Stimulated activated CD4-positive, alpha-beta T cell treated with anti-CD3 and anti-CD28 coated beads, Interleukin-12 subunit alpha, Interleukin-12 subunit beta, amount 100 ng/mL, for 24 hours (primary cell): ENCODE data around the gene SOD1.
"Not testable (repeated sequence)": the region's sequence is repeated elsewhere in the genome, so short reads cannot be mapped to it uniquely, and the experiment has no call there.

ENCODE experiments used
- DNase-seq, 2 experiments: peaks; one replicate each; pipeline ENCODE4 v3.0.0-alpha.2; 2020; ENCODE audit warnings: low read depth in 2 of 2

The SOD1 gene

DNA sequence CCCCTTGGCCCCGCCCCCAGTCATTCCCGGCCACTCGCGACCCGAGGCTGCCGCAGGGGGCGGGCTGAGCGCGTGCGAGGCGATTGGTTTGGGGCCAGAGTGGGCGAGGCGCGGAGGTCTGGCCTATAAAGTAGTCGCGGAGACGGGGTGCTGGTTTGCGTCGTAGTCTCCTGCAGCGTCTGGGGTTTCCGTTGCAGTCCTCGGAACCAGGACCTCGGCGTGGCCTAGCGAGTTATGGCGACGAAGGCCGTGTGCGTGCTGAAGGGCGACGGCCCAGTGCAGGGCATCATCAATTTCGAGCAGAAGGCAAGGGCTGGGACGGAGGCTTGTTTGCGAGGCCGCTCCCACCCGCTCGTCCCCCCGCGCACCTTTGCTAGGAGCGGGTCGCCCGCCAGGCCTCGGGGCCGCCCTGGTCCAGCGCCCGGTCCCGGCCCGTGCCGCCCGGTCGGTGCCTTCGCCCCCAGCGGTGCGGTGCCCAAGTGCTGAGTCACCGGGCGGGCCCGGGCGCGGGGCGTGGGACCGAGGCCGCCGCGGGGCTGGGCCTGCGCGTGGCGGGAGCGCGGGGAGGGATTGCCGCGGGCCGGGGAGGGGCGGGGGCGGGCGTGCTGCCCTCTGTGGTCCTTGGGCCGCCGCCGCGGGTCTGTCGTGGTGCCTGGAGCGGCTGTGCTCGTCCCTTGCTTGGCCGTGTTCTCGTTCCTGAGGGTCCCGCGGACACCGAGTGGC is at the start of gene SOD1:
Gene SOD1 (plus strand): TSS at position 158 of the 723 bp plus-strand sequence. CDS start 77 bp downstream, at position 235.
- DNase-seq = peak; percentile 89 to 94

DNA sequence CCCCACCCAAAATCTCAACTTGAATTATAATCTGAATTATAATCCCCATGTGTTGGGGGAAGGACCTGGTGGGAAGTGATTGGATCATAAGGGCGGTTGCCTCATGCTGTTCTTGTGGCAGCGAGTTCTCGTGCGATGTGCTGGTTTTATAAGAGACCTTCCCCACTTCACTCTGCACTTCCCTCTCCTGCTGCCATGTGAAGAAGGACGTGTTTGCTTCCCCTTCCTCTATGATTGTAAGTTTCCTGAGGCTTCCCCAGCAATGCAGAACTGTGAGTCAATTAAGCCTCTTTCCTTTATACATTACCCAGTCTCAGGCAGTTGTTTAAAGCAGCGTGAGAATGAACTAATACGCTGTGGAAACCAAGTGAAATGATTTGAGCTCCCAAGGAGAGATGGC is 48.0 kb upstream of the SOD1 start:
- no peak for DNase-seq

GRCh38 chr21:31612894-31613785 is 46.4 kb upstream of the SOD1 start:
- DNase-seq = no peak

DNA sequence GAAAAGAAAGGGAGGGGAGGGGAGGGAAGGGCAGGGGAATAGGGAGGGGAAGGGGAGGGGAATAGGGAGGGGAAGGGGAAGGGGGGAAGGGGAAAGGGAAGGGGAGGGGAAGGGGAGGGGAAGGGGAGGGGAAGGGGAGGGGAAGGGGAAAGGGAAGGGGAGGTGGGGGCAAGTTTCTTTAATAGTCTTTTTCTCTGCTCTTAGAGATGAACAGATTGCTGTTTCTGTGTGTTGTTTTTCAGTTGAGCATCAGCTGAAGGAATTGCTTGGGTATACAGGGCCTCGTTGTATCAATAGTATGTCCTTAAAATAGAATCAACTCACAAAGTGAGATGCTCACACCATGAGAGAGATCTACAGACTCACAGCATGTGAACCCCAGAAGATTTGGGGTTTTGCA is 44.8 kb upstream of the SOD1 start:
- DNase-seq = no peak

DNA sequence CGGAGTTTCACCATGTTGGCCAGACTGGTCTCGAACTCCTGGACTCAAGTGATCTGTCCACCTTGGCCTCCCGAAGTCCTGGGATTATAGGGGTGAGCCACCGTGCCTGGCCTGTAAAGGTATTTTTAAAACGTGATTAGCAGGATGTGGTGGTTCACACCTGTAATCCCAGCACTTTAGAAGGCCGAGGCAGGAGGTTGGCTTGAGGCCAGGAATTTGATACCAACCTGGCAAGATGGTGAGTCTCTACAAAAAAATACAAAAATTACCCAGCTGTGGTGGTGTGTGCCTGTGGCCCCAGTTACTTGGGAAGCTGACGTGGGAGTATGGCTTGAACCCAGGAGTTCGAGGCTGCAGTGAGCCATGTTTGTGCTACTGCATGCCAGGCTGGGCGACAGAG is 43.3 kb upstream of the SOD1 start:
- no peak for DNase-seq

GRCh38 chr21:31618696-31619430 is 40.6 kb upstream of the SOD1 start:
- DNase-seq = no peak

DNA sequence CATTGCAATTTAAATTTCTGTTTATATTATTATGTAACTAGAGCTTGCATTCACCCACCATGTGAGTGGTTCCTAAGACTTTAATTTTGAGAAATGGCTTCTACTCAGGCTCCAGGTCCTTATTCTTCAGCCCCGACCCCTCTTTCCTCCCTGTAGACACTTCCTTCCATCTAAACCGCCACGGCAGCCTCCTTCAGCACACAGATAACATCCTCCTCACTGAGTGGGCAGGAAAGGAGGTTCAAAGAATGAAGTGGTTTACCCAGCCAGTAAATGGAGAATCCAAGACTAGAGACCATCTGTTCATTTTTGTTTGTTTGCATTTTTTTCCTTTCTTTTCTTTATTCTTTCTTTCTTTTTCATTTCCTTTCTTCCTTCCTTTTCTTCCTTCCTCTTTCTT is 37.1 kb upstream of the SOD1 start:
- no peak for DNase-seq

DNA sequence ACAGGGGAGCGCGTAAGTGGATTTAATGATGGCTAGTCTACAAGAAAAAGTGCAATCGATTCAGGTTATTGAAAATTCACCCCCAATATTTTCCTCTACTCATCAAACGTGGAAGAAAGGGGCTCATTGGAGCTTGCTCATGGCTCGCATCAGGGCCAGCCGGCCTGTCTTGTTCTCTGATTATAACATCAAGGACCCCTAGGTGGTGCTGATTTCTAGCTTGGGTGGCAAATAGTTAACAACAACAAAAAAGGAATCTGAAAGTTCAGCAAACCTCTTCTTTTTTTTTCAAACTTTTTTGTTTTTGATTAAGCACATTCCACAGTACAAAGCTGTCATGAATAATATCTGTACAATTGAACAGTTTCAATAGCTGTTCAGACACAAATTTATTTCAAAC is 35.8 kb upstream of the SOD1 start:
- DNase-seq = no peak

DNA sequence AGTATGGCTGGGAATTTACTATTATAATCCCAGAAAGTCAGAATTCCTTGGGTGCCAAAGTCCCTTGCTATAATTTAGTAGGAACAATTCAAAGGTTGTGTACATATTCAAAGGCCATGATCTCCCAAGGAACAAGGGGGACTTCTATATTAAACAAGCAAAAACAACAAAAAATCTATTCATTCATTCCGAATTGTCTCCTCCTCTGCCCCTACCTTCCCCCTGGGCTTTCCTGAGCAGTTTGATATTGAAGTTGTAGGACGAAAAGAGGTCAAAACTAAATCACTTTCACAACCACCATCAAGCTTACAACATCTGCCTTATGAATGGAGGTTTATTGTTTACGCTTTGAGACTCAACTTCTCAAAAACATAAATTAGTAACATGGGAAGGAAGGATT is 35.3 kb upstream of the SOD1 start:
- no peak for DNase-seq

DNA sequence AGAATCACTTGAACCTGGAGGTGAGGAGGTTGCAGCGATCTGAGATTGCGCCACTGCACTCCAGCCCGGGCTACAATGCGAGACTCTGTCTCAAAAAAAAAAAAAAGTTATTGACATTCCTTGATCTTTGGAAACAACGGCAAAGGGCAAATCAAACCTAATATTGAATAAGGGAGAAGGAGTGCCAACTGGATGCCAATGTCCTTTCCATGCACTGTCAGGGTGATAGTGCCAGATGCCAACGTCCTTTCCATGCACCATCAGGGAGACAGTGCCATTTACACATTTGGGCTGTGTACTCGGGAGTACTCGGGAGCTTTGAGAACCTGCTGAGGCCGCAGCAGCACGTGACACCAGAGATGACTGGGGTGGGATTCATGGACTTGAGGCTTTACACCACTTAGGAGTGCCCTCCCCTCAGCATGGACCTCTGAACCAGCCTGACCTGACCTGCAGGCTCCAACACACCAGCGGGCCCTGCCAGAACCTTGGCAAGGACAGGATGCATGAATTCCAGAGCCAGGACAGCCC is 34.5 kb upstream of the SOD1 start:
- DNase-seq = no peak

DNA sequence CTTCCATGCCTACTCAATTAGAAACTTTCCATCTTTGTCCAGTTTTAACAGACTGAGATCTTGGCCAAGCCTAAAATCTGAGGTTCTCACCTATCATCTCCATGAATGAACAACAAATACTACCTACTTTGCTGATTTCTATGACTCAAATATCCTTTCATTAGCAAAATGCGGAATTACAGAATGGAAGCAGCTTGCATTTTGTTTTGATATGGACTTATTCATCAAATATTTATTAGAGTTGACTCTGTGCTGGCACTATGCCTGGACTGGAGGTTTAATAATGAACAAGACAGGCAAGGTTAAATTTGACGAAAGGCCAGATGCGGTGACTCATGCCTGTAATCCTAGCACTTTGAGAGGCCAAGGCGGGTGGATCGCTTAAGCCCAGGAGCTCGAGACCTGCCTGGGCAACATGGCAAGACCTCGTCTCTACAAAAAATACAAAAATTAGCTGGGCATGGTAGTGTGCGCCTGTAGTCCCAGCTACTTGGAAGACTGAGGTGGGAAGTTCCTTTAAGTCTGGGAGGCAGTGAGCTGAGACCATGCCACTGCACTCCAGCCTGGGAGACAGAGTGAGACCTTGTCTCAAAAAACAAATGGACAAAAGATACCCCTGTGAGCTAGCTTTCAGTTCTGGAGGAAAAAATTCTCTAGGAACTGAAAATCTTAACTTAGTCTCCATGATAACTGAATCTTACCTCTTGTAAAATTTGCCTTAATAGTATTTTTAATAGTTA is 29.4 kb upstream of the SOD1 start:
- no peak for DNase-seq

GRCh38 chr21:31631881-31632280 is 27.6 kb upstream of the SOD1 start:
- DNase-seq = not testable (repeated sequence)

- DNase-seq = no peak
Measured at GRCh38 chr21:31634993-31635392, 24.5 kb upstream of the SOD1 start.

GRCh38 chr21:31636874-31637273 is 22.6 kb upstream of the SOD1 start:
- no peak for DNase-seq

GRCh38 chr21:31641416-31641922 is 18.0 kb upstream of the SOD1 start:
- no peak for DNase-seq

DNA sequence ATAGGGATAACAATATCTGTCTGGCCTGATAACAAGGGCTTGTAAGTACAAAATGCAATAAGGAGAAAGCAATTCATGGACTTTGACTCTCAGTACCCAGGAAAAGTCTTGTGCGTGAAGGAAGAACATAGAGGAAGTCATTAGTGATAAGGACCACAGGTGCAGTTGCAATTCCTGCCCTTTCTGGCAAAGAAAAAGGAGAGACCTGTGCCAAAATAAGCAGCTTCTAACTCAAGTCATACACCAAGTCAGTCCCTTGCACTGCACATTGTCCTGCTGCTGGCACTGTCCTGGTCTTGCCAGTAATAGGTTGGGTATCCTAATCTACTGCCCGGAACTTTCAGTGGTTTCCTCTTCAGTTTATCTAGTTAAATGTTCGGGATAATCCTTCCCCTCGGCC is 14.8 kb upstream of the SOD1 start:
- DNase-seq = no peak

DNA sequence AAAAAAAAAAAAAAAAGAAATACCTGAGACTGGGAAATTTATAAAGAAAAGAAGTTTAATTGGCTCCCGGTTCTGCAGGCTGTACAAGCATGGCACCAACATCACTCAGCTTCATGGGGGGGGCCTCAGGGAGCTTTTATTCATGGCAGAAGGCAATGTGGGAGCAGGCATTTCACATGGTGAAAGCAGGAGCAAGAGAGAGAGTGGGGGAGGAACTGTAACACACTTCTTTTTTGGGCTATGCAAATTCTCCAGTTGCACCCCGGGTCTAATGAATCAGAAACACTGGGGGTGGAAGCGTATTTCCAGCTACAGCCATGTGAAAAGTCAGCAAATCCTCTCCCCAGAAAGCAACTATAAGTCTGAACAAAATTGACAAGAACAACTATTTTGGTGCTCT is 11.8 kb upstream of the SOD1 start:
- no peak for DNase-seq

DNA sequence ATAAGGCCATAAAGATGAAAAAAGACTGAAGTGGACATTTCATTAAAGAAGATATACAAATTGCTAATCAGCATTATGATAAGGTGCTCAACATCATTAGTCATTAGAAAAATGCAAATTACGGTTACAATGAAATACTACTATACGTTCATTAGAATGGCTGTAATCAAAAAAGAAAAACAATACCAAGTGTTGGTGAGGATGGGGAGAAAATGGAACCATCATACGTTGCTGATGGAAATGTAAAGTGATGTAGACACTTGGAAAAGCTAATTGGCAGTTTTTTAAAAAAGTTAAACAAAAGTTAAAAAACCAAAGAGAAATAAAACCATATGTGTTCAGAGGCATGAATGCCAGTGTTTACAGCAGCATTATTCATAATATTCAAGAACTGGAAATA is 8.6 kb upstream of the SOD1 start:
- DNase-seq = no peak

DNA sequence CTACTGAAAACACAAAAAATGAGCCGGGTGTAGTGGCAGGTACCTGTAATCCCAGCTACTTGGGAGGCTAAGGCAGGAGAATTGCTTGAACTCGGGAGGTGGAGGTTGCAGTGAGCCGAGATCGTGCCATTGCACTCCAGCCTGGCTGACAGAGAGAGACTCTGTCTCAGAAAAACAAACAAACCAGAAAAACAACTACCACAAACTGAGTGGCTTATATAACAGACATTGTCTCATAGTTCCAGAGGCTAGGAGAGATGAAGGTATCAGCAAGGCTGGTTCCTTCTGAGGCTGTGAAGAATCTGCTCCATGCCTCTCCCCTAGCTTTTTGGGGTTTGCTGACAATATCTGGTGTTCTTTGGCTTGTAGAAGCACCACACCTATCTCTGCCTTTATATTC is 8.0 kb upstream of the SOD1 start:
- not testable (repeated sequence) for DNase-seq

DNA sequence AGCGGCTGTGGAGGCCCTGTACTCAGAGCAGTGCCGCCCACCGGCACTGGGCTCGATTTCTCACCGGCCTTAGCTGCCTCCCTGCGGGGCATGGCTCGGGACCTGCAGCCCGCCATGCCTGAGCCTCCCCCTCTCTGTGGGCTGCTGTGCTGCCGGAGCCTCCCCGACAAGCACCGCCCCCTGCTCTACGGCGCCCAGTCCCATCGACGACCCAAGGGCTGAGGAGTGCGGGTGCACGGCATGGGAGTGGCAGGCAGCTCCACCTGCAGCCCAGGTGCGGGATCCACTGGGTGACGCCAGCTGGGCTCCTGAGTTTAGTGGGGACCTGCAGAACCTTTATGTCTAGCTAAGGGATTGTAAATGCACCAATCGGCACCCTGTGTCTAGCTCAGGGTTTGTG is 5.2 kb upstream of the SOD1 start:
- no peak for DNase-seq
